AG20443 (cell line): ENCODE results near the gene ZNF649.
A peak's percentile ranks its signal among the peaks of the same experiment; 100 is the strongest.
"Not testable (repeated sequence)": the region's sequence is repeated elsewhere in the genome, so short reads cannot be mapped to it uniquely, and the experiment has no call there.

Source experiments
- DNase-seq: peaks from one replicate; pipeline ENCODE4 v3.0.0; 2012; ENCODE audit warnings: low spot score, mixed read lengths

ZNF649 gene

DNA sequence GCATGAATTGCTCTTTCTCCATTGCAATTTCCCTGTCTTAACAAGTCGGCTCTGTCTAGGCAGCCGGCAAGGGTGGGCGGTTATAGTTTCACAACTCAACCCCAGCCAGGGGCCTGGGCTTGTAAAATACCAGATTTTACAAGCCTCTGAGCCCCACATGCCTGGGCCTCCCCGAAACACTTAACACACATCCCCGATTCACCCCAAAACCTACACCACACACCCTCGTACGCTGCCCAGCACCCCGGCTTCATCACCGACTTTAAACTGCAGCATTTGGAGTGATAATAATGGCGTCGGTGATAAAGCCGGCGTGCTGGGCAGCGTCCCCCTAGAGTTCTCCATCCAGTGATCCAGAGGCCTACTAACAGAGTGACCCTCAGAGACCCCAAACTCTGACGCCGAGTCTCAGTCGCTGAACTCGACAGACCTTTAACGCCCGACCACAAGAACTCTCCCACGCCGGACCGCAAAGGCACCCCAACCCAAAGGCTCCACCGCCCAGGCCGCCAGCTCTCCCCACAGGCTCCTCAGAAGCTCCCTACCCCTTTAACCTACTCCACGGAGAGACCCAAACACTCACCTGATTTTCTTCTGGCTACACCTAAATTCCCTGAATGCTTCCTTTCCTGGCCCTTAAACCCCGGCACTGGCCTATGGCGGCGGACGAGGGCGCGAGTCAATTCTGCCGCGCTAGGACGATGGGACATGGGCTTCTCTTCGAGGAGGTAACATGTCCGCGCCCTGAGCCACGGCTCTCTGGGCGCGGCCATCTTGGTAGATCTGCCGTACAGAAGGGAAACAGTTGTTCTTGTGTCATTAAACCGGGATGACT is at the start of gene ZNF649:
ZNF649 (minus strand) TSS at position 687 of the 835 bp plus-strand sequence. CDS start 4,910 bp downstream, outside the sequence.
- DNase-seq = peak; percentile 95

GRCh38 chr19:51948975-51949374 is 44.2 kb upstream of the ZNF649 start:
- DNase-seq = no peak

DNA sequence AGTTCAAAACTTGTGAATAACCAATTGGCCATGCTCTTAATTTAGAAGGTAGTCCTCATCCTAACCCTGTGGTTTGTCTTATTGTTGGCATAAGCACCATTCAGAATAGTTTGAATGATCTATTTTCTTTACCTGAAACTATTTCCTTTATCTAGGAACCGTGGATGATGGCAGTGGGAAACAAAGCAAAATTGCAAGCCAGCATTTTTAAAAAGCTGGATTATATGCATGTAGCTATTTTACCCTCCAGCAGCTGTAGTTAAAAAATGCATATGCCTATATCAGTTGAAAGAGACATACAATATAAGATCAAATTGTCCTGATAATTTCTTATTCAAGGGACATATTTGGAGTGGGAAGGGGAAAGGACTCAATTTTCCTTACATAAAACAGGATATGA is 41.8 kb upstream of the ZNF649 start:
- no peak for DNase-seq

DNA sequence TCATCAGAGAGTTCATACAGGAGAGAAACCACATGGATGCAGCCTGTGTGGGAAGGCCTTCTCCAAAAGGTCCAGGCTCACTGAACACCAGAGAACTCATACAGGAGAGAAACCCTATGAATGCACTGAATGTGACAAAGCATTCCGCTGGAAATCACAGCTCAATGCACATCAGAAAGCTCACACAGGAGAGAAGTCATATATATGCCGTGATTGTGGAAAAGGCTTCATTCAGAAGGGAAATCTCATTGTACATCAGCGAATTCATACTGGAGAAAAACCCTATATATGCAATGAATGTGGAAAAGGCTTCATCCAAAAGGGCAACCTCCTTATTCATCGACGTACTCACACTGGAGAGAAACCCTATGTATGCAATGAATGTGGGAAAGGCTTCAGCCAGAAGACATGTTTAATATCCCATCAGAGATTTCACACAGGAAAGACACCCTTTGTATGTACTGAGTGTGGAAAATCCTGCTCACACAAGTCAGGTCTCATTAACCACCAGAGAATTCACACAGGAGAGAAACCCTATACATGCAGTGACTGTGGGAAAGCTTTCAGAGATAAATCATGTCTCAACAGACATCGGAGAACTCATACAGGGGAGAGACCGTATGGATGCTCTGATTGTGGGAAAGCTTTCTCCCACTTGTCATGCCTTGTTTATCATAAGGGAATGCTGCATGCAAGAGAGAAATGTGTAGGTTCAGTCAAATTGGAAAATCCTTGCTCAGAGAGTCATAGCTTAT is 40.2 kb upstream of the ZNF649 start:
- no peak for DNase-seq

DNA sequence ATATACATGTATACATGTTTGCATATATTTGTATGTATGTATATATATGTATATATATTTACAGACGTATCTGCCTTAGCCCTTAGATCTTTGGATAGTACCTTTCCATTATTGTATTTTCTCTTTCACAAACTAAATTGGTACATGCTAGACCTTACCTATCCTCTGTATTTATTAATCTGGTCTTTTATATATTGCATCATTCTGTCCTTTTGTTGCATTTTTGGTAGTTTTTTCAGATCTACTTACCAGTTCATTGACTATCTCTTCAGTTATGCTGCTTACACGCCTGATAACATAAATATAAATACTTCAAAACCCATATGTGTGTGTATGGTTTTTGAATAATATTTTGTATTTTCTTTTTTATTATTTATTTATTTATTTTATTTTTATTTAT is 34.1 kb upstream of the ZNF649 start:
- DNase-seq = no peak

DNA sequence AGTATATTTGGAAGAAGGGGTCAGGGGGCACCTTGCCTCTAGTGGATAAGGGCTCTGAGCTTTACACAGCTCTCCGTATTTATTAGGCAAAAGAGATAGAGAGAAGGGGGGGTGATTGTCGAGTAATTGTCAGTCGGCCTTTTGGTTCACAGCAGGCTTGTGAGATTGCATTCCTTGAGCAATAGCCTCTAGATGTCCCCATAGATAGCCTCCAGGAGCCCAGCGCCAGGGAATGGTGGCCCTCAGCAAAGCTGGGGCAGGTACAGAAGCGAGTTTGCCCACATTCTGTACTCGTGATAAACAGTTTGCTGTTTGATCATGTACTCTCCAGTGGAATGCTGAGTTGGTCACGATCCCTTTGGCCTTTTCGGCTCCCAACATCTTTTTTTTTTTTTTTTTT is 27.1 kb upstream of the ZNF649 start:
- DNase-seq = no peak

DNA sequence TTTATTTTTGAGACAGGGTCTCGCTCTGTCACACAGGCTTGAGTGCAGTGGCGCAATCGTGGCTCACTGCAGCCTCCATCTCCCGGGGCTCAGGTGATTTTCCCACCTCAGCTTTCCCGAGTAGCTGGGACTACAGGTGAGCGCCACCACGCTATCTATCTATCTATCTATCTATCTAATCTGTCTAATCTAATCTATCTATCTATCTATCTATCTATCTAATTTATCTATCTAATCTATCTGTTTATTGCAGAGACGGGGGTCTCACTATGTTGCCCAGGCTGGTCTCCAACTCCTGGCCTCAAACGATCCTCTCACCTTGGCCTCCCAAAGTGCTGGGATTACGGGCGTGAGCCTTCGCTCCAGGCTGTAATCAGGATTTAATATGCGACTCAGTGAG is 23.0 kb upstream of the ZNF649 start:
- DNase-seq = no peak

DNA sequence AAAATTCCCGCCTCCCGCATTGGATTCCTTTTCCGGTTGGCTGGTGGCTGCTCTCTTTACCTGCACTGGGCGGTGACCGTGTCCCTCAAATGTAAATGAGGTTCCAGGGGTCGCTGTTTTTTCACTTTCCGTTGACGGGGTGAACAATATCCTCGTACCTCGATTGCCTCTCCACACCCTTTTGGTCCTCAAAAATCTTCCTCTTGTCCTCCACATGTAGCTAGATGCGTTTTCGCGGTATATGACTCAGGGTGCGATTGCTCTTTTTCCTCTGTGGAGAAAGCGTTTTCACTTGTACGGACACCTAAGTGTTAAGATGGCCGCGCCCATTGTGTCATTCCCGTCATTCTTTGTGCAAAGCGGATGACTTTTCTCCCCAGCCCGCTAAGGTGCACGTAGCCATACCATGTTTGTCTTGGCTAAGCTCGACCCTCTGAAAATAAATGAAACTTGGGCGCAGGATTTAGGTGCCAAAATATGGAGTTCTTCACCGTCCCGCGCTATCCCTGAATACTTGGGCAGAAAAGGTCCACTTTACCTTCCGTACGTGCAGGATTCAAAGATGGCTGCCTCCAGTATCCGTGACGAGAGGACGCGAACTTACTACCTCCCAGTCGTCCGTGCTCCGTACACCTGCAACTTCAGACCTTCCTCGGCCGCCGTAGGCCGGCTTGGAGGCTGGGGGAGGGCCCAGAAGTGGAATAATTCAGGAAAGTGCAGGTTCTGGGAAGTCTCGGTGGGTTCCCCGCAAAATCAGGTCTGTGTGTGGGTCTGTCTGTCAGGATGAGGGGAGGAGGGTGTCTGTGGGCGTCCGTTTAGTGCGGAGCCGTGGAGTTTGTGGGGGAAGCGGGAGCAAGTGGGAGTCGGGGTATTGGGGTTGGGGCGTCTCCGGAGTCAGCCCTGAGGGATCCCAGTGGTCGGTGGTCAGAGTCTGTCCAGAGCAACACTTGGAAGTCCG is 22.2 kb upstream of the ZNF649 start, which contains the start of gene ZNF613:
ZNF613 (plus strand) TSS at position 689 of the 958 bp plus-strand sequence. CDS start 8,749 bp downstream, outside the sequence.
- DNase-seq = peak; percentile 92

- no peak for DNase-seq
Measured at GRCh38 chr19:51926426-51926783, 21.6 kb upstream of the ZNF649 start.

GRCh38 chr19:51921949-51922348 is 17.1 kb upstream of the ZNF649 start:
- no peak for DNase-seq

- no peak for DNase-seq
Measured at GRCh38 chr19:51919606-51920005, 14.8 kb upstream of the ZNF649 start.

- no peak for DNase-seq
Measured at GRCh38 chr19:51916167-51916566, 11.3 kb upstream of the ZNF649 start.

DNA sequence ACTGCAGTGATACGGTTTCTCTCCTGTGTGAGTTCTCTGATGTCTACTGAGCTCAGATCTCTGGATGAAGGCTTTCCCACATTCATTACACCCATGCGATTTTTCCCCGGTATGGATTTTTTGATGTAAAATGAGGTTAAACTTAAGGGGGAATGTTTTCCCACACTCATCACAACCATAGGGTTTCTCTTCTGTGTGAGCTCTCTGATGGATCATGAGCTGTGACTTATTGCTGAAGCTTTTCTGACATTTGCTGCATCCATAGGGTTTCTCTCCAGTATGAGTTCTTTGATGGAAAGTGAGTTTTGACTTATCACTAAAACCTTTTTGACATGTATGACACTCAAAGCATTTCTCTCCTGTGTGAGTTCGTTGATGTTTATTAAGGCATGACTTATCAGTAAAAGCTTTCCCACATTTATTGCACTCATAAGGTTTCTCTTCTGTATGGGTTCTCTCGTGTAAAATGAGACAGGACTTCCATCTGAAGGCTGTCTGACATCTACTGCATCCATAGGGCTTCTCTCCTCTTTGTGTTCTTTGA is 10.6 kb upstream of the ZNF649 start:
- DNase-seq = no peak

GRCh38 chr19:51907981-51908380 is 3.2 kb upstream of the ZNF649 start:
- not testable (repeated sequence) for DNase-seq

DNA sequence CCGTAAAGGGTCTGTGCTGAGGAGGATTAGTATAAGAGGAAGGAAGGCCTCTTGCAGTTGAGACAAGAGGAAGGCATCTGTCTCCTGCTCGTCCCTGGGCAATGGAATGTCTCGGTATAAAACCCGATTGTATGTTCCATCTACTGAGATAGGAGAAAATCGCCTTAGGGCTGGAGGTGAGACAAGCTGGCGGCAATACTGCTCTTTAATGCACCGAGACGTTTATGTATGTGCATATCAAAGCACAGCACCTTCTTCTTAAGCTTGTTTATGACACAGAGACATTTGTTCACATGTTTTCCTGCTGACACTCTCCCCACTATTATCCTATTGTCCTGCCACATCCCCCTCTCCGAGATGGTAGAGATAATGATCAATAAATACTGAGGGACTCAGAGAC is 1.3 kb upstream of the ZNF649 start:
- DNase-seq = not testable (repeated sequence)

DNA sequence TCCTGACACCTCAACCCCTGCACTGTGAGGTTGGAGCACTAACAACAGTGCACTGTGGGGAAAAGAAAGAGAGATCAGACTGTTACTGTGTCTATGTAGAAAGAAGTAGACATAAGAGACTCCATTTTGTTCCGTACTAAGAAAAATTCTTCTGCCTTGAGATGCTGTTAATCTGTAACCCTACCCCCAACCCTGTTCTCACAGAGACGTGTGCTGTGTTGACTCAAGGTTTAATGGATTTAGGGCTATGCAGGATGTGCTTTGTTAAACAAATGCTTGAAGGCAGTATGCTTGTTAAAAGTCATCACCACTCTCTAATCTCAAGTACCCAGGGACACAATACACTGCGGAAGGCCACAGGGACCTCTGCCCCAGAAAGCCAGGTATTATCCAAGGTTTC is 822 bp upstream of the ZNF649 start:
- not testable (repeated sequence) for DNase-seq

- no peak for DNase-seq
Measured at GRCh38 chr19:51905206-51905605, 389 bp upstream of the ZNF649 start.

DNA sequence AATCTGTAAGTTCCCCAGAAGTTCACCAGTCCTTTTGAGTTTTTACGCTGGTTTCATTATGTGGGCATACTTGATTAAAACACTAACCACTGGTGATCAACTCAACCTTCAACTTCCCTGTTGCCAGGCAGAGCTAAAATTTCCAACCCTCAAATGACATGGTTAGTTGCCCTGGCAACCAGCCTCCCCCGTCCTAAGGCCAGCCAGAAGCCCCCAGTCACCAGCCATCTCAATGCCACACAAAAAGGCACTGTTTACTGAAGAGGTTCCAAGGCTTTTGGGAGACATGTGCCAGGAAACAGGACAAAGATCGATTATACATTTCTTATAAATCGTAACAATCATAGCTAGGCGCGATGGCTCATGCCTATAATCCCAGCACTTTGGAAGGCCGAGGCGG is 1.6 kb downstream of the ZNF649 start:
- DNase-seq = no peak

GRCh38 chr19:51901860-51902259 is 3.0 kb downstream of the ZNF649 start:
- DNase-seq = no peak

DNA sequence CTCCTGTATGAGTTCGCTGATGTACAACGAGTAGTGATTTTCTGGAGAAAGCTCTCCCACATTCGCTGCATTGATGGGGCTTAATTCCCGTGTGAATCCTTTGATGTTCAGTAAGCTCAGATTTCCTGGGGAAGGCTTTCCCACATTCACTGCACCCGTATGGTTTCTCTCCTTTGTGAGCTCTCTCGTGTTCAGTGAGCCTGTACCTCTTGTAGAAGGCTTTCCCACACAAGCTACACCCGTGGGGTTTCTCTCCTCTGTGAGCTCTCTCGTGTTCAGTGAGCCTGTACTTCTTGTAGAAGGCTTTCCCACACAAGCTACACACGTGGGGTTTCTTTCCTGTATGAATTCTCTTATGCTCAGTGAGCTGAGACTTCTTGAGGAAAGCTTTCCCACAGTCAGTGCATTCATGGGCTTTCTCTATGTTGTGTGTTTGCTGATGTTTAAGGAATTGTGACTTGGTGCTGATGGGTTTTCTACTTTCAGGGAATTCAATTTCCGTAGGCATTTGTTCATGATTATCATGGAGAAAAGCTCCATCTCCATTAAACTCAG is 13.5 kb downstream of the ZNF649 start:
- DNase-seq = no peak

DNA sequence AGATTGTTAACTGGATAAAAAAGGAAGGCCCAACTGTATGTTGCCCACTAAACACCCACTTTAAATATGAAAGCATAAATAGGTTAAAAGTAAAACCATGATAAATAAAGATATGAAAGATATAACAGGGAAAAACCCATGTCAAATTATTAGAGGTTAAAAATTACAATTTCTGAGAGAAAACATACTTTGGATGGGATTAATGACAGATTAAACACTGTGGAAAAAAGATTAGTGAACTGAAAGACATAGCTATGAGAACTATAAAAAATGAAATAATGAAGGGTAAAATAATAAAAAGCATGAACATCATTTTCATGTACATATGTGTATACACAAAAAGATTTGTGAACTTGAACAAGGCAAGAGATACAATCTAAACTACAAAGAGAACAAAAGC is 14.9 kb downstream of the ZNF649 start:
- no peak for DNase-seq
